HepG2 (cell line): ENCODE measurements around the gene EVA1A. TPM values are rescaled to one million over a fixed set of nuclear protein-coding genes. Genes with fewer than 3 reads are reported as not detected.

Experiments used
- AGO1 ChIP-seq: fragments of 200-400 bp; formaldehyde crosslinking; IDR thresholded peaks from 2 replicates; pipeline ENCODE4 v1.6.1; 2017; ENCODE audit warnings: mild to moderate bottlenecking, low read depth, low read length, moderate library complexity; ENCODE audit not compliant: poor library complexity, severe bottlenecking
- CEBPG ChIP-seq: IDR thresholded peaks from 2 replicates; pipeline ENCODE4 v1.6.1; 2016
- PATZ1 ChIP-seq: sonication (generic); formaldehyde crosslinking; IDR thresholded peaks from 2 replicates; pipeline ENCODE4 v1.4.0; 2020; ENCODE audit warnings: missing genetic modification reagents
- SRSF9 ChIP-seq: fragments of 200-400 bp; formaldehyde crosslinking; IDR thresholded peaks from 2 replicates; pipeline ENCODE4 v1.6.1; 2018; ENCODE audit warnings: borderline replicate concordance, mild to moderate bottlenecking, low read depth, low read length; ENCODE audit not compliant: insufficient read depth, poor library complexity, severe bottlenecking
- TAF1 ChIP-seq: sonication (generic); formaldehyde crosslinking; IDR thresholded peaks from 2 replicates; pipeline ENCODE4 v1.4.0; 2020; ENCODE audit warnings: missing genetic modification reagents
- TCF7L2 ChIP-seq: IDR thresholded peaks from 2 replicates; pipeline ENCODE4 v1.6.1; 2011; ENCODE audit warnings: mild to moderate bottlenecking, low read depth, low read length, moderate library complexity
- ZC3H4 ChIP-seq: sonication (generic); formaldehyde crosslinking; IDR thresholded peaks from 2 replicates; pipeline ENCODE4 v1.4.0; 2020; ENCODE audit warnings: missing genetic modification reagents, borderline replicate concordance
- ZNF274 ChIP-seq: sonication (generic); formaldehyde crosslinking; IDR thresholded peaks from 2 replicates; pipeline ENCODE4 v1.5.1; 2020; ENCODE audit warnings: mild to moderate bottlenecking, missing genetic modification reagents
- ZNF280D ChIP-seq: sonication (generic); formaldehyde crosslinking; IDR thresholded peaks from 2 replicates; pipeline ENCODE4 v1.5.1; 2020; ENCODE audit warnings: mild to moderate bottlenecking, missing genetic modification reagents
- ZNF383 ChIP-seq: sonication (generic); formaldehyde crosslinking; IDR thresholded peaks from 2 replicates; pipeline ENCODE4 v1.4.0; 2020; ENCODE audit warnings: missing genetic modification reagents, mild to moderate bottlenecking, borderline replicate concordance
- ZNF414 ChIP-seq: sonication (generic); formaldehyde crosslinking; IDR thresholded peaks from 2 replicates; pipeline ENCODE4 v1.5.0; 2020; ENCODE audit warnings: missing genetic modification reagents
- polyA plus RNA-seq, 8 experiments: library from polyadenylated mRNA; depleted of rRNA in 3 of 8; stranded (reverse) in 7 of 8; unstranded in 1 of 8; fragments of >200 nt; fragmentation: Illumina TruSeq in 4 of 8; extraction: Trizol in 4 of 8; gene quantifications; 2 replicates each; pipeline versions ENCODE4 v1.2.1 to v1.2.3, GENCODE V29; 2011 to 2016; ENCODE audit warnings: low read depth in 4 of 8, missing spikeins in 1 of 8, mixed read lengths in 1 of 8; ENCODE audit not compliant: insufficient read depth in 1 of 8
- total RNA-seq, 5 experiments: library from RNA; depleted of rRNA; stranded (reverse); fragments of >200 nt; fragmentation: Illumina TruSeq; extraction: Trizol; gene quantifications; 2 replicates each; pipeline ENCODE4 v1.2.3, GENCODE V29; 2016; ENCODE audit warnings: low read depth in 1 of 5
- TF ChIP-seq, protein P1 (sequence below): sonication (generic); formaldehyde crosslinking; IDR thresholded peaks from 2 replicates; pipeline ENCODE4 v1.9.0; 2021; ENCODE audit warnings: mild to moderate bottlenecking, missing genetic modification reagents
- TF ChIP-seq, protein P2 (sequence below): sonication (generic); formaldehyde crosslinking; IDR thresholded peaks from 2 replicates; pipeline ENCODE4 v1.4.0; 2020; ENCODE audit warnings: missing genetic modification reagents, borderline replicate concordance

EVA1A gene
- total and polyA plus RNA-seq, 2 of the 13 experiments (the other 11 are each of a cell fraction or from before 2014, with no cell fraction given) = 57.5 to 57.8 TPM

DNA sequence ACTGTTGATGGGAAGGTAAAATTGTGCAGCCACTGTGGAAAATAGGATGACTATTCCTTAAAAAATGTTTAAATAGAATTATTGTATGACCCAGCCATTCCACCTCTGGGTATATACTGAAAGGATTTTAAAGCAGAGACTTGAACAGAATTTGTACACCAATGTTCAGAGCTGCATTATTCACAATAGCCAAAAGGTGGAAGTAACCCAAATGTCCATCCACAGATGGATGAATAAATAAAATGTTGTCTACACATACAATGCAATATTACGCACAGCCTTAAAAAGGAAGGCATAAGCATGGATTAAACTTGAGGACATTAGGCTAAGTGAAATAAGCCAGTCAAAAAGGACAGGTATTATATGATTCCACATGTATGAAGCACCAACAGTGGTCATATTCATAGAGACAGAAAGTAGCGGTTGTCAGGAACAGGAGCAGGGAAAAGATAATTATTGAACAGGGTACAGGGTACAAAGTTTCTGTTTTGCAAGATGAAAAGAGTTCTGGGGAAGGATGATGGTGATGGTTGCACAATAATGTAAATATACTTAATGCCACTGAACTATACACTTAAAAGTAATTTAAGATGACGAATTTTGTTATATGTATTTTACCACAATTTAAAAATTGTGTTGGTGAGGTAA lies 39.4 kb downstream of the EVA1A start (continued):
- TF ChIP-seq TAF1 (CRISPR knock-in tag) = no peak; the same call in 1 of the 2 replicates
- peak; percentile 89 for TF ChIP-seq TCF7L2
- TF ChIP-seq ZNF274 = no peak
- TF ChIP-seq ZNF280D (CRISPR knock-in tag) = no peak
- TF ChIP-seq ZC3H4 (CRISPR knock-in tag) = no peak
- TF ChIP-seq AGO1 = no peak
- TF ChIP-seq, protein P1, sequence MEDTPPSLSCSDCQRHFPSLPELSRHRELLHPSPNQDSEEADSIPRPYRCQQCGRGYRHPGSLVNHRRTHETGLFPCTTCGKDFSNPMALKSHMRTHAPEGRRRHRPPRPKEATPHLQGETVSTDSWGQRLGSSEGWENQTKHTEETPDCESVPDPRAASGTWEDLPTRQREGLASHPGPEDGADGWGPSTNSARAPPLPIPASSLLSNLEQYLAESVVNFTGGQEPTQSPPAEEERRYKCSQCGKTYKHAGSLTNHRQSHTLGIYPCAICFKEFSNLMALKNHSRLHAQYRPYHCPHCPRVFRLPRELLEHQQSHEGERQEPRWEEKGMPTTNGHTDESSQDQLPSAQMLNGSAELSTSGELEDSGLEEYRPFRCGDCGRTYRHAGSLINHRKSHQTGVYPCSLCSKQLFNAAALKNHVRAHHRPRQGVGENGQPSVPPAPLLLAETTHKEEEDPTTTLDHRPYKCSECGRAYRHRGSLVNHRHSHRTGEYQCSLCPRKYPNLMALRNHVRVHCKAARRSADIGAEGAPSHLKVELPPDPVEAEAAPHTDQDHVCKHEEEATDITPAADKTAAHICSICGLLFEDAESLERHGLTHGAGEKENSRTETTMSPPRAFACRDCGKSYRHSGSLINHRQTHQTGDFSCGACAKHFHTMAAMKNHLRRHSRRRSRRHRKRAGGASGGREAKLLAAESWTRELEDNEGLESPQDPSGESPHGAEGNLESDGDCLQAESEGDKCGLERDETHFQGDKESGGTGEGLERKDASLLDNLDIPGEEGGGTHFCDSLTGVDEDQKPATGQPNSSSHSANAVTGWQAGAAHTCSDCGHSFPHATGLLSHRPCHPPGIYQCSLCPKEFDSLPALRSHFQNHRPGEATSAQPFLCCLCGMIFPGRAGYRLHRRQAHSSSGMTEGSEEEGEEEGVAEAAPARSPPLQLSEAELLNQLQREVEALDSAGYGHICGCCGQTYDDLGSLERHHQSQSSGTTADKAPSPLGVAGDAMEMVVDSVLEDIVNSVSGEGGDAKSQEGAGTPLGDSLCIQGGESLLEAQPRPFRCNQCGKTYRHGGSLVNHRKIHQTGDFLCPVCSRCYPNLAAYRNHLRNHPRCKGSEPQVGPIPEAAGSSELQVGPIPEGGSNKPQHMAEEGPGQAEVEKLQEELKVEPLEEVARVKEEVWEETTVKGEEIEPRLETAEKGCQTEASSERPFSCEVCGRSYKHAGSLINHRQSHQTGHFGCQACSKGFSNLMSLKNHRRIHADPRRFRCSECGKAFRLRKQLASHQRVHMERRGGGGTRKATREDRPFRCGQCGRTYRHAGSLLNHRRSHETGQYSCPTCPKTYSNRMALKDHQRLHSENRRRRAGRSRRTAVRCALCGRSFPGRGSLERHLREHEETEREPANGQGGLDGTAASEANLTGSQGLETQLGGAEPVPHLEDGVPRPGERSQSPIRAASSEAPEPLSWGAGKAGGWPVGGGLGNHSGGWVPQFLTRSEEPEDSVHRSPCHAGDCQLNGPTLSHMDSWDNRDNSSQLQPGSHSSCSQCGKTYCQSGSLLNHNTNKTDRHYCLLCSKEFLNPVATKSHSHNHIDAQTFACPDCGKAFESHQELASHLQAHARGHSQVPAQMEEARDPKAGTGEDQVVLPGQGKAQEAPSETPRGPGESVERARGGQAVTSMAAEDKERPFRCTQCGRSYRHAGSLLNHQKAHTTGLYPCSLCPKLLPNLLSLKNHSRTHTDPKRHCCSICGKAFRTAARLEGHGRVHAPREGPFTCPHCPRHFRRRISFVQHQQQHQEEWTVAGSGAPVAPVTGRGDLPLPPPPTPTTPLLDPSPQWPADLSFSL (CRISPR knock-in tag) = no peak
- TF ChIP-seq ZNF414 = no peak; the same call in 1 of the 2 replicates
- TF ChIP-seq PATZ1 = peak; percentile 74
- TF ChIP-seq CEBPG = peak; percentile 97
- TF ChIP-seq, protein P2, sequence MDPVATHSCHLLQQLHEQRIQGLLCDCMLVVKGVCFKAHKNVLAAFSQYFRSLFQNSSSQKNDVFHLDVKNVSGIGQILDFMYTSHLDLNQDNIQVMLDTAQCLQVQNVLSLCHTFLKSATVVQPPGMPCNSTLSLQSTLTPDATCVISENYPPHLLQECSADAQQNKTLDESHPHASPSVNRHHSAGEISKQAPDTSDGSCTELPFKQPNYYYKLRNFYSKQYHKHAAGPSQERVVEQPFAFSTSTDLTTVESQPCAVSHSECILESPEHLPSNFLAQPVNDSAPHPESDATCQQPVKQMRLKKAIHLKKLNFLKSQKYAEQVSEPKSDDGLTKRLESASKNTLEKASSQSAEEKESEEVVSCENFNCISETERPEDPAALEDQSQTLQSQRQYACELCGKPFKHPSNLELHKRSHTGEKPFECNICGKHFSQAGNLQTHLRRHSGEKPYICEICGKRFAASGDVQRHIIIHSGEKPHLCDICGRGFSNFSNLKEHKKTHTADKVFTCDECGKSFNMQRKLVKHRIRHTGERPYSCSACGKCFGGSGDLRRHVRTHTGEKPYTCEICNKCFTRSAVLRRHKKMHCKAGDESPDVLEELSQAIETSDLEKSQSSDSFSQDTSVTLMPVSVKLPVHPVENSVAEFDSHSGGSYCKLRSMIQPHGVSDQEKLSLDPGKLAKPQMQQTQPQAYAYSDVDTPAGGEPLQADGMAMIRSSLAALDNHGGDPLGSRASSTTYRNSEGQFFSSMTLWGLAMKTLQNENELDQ (CRISPR knock-in tag) = no peak
- TF ChIP-seq ZNF383 (CRISPR knock-in tag) = no peak
- no peak for TF ChIP-seq SRSF9
